ENCODE data around the gene ST6GALNAC5. TPM values are rescaled to one million over a fixed set of nuclear protein-coding genes. Genes with fewer than 3 reads are reported as not detected.

ST6GALNAC5 gene
- polyA plus RNA-seq, 1 experiment = 1.6 TPM

- no peak overlapping the region for H3K4me3 ChIP-seq (ENCODE audit: low read depth, low read length)
- POLR2A ChIA-PET = no interaction called here
- H3K27ac ChIP-seq (ENCODE audit: low read depth, low read length) = no peak overlapping the region
- no peak for TF ChIP-seq CTCF (IDR thresholded peaks at IDR 0.05; ENCODE audit: low read depth, low read length)
- H3K9me3 ChIP-seq (ENCODE audit: control insufficient read depth, insufficient read depth, low read length) = no peaks in the 10 kb centered on the region
- CTCF ChIA-PET = no interaction called here
- no peaks in the 10 kb centered on the region for H3K27me3 ChIP-seq (ENCODE audit: control insufficient read depth, insufficient read depth, low read length)
- DNase-seq (ENCODE audit: low read depth, low spot score) = no peak
These were observed 122.7 kb downstream of the ST6GALNAC5 start for GRCh38 chr1:76989976-76990375.

- POLR2A ChIA-PET = no interaction called here
- no peak overlapping the region for H3K4me3 ChIP-seq (ENCODE audit: low read depth, low read length)
- CTCF ChIA-PET = no interaction called here
- no peaks in the 10 kb centered on the region for H3K27me3 ChIP-seq (ENCODE audit: control insufficient read depth, insufficient read depth, low read length)
- H3K27ac ChIP-seq (ENCODE audit: low read depth, low read length) = no peak overlapping the region
- DNase-seq (ENCODE audit: low read depth, low spot score) = no peak
- no peaks in the 10 kb centered on the region for H3K9me3 ChIP-seq (ENCODE audit: control insufficient read depth, insufficient read depth, low read length)
- no peak for TF ChIP-seq CTCF (IDR thresholded peaks at IDR 0.05; ENCODE audit: low read depth, low read length)
These were observed 125.8 kb downstream of the ST6GALNAC5 start for GRCh38 chr1:76993036-76993435.

- H3K9me3 ChIP-seq (ENCODE audit: control insufficient read depth, insufficient read depth, low read length) = no peaks in the 10 kb centered on the region
- H3K27me3 ChIP-seq (ENCODE audit: control insufficient read depth, insufficient read depth, low read length) = no peaks in the 10 kb centered on the region
- no peak overlapping the region for H3K27ac ChIP-seq (ENCODE audit: low read depth, low read length)
- no peak overlapping the region for H3K4me3 ChIP-seq (ENCODE audit: low read depth, low read length)
- peak; percentile 8 for DNase-seq (ENCODE audit: low read depth, low spot score)
- ChIA-PET CTCF (no interaction called here), POLR2A (interaction anchor here (0.5 kb wide), 1 partner anchor 127 kb away, joined by 5 read pairs; no protein-coding TSS in a partner anchor)
- TF ChIP-seq CTCF (IDR thresholded peaks at IDR 0.05; ENCODE audit: low read depth, low read length) = no peak
These were observed 131.4 kb downstream of the ST6GALNAC5 start for GRCh38 chr1:76998582-76999223.

- TF ChIP-seq CTCF (IDR thresholded peaks at IDR 0.05; ENCODE audit: low read depth, low read length) = no peak
- DNase-seq (ENCODE audit: low read depth, low spot score) = no peak
- POLR2A ChIA-PET = no interaction called here
- Histone ChIP-seq H3K27me3 (ENCODE audit: control insufficient read depth, insufficient read depth, low read length) (no peaks in the 10 kb centered on the region), H3K27ac (ENCODE audit: low read depth, low read length) (no peak overlapping the region), H3K4me3 (ENCODE audit: low read depth, low read length) (no peak overlapping the region), H3K9me3 (ENCODE audit: control insufficient read depth, insufficient read depth, low read length) (no peaks in the 10 kb centered on the region)
- CTCF ChIA-PET = no interaction called here
These were observed 140.4 kb downstream of the ST6GALNAC5 start for GRCh38 chr1:77007675-77008074.

- CTCF ChIA-PET = no interaction called here
- no peak for DNase-seq (ENCODE audit: low read depth, low spot score)
- H3K27me3 ChIP-seq (ENCODE audit: control insufficient read depth, insufficient read depth, low read length) = no peaks in the 10 kb centered on the region
- no peak overlapping the region for H3K27ac ChIP-seq (ENCODE audit: low read depth, low read length)
- no peak overlapping the region for H3K4me3 ChIP-seq (ENCODE audit: low read depth, low read length)
- TF ChIP-seq CTCF (IDR thresholded peaks at IDR 0.05; ENCODE audit: low read depth, low read length) = no peak
- no peaks in the 10 kb centered on the region for H3K9me3 ChIP-seq (ENCODE audit: control insufficient read depth, insufficient read depth, low read length)
- POLR2A ChIA-PET = no interaction called here
These were observed 143.7 kb downstream of the ST6GALNAC5 start for GRCh38 chr1:77010937-77011336.

Measured in AG04450 (cell line).